Fibroblast of villous mesenchyme (primary cell): ENCODE data around the gene SELENOH. TPM values are rescaled to one million over a fixed set of nuclear protein-coding genes. Genes with fewer than 3 reads are reported as not detected.

Experiments used
- DNase-seq: peaks from one replicate; pipeline ENCODE4 v3.0.0-alpha.2; 2010; ENCODE audit warnings: low read depth
- H3K4me3 ChIP-seq: 2 replicates; pipeline ENCODE4 v1.5.1; 2011; ENCODE audit warnings: low read depth, mild to moderate bottlenecking, low read length
- CTCF ChIP-seq: IDR thresholded peaks from 2 replicates; pipeline ENCODE4 v1.5.1; 2012; ENCODE audit warnings: low read depth, mild to moderate bottlenecking, low read length; ENCODE audit not compliant: insufficient read depth
- total RNA-seq: library from RNA; depleted of rRNA; stranded (reverse); fragments of >200 nt; gene quantifications from 2 replicates; pipeline ENCODE4 v1.2.3, GENCODE V29; 2012

Gene SELENOH
- total RNA-seq, 1 donor = 66.9 TPM

- H3K4me3 ChIP-seq = no peak overlapping the region
- no peak for TF ChIP-seq CTCF
- no peak for DNase-seq
Observed at GRCh38 chr11:57728829-57729228, 12.5 kb upstream of the SELENOH start.

- DNase-seq = no peak
- H3K4me3 ChIP-seq = no peak overlapping the region
- TF ChIP-seq CTCF = no peak
Observed at GRCh38 chr11:57729479-57729878, 11.8 kb upstream of the SELENOH start.

GRCh38 chr11:57732661-57733060 lies 8.6 kb upstream of the SELENOH start:
- DNase-seq = no peak
- no peak for TF ChIP-seq CTCF
- no peak overlapping the region for H3K4me3 ChIP-seq

GRCh38 chr11:57735619-57736298 lies 5.5 kb upstream of the SELENOH start:
- DNase-seq = no peak
- TF ChIP-seq CTCF = no peak
- H3K4me3 ChIP-seq = no peak overlapping the region

- no peak for TF ChIP-seq CTCF
- DNase-seq = no peak
Observed at GRCh38 chr11:57742087-57742452, 779 bp downstream of the SELENOH start.

GRCh38 chr11:57744357-57744756 lies 3.1 kb downstream of the SELENOH start:
- no peak for TF ChIP-seq CTCF

More at GRCh38 chr11:57742087-57742452, 779 bp downstream of the SELENOH start:
- peak overlapping the region; percentile 86 for H3K4me3 ChIP-seq

GRCh38 chr11:57745206-57745605 lies 3.9 kb downstream of the SELENOH start:
- no peak for DNase-seq
- no peak for TF ChIP-seq CTCF

More at GRCh38 chr11:57744357-57744756, 3.1 kb downstream of the SELENOH start:
- no peak overlapping the region for H3K4me3 ChIP-seq
- no peak for DNase-seq

More at GRCh38 chr11:57745206-57745605, 3.9 kb downstream of the SELENOH start:
- H3K4me3 ChIP-seq = no peak overlapping the region
